Left hindlimb (tissue), 1 donor: ENCODE measurements around the gene LDB2.
"Not testable (repeated sequence)": the region's sequence is repeated elsewhere in the genome, so short reads cannot be mapped to it uniquely, and the experiment has no call there.

ENCODE experiments used
- DNase-seq: peaks from one replicate; pipeline ENCODE4 v3.0.0-alpha.2; 2018

Gene LDB2

DNA sequence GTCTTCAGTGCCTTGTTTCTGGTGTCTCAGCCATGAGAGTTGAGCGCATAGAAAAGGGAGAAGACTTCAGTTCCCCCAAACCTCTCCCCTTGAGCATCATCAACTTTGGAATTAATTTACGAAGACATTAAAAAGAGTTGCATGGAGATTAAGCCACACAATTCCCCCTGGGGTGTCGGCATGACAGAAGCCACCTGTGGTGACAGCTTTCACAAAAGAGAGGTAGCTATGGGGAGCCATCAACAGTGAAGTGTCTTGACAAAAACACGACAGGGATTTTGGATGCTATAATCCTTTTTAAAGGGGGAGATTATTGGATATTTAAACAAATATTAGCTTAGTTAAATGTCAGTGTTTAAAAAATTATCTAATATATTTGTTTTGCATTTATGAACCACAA is 307.6 kb downstream of the LDB2 start:
- DNase-seq = no peak

DNA sequence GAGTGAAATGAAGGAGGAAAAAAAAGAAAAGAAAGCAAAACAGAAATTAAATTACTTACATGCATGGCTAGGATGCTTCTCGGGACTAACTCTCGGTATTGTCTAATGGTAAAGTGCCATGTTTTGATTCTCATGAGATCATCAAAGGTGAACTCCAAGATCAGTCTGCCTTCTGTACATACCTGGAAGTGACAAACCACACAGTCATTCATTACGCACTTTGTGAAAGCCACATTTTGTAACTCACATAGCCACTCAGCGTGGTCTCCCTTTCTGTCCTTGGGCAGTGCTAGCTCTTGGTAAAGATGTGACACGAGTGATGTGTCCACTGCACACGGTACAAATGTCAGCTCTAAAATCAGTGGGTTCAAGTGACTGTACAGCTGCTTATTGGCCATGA is 309.8 kb downstream of the LDB2 start:
- no peak for DNase-seq

- no peak for DNase-seq
Observed at GRCh38 chr4:16588149-16588548, 310.3 kb downstream of the LDB2 start.

- no peak for DNase-seq
Observed at GRCh38 chr4:16585053-16585452, 313.4 kb downstream of the LDB2 start.

GRCh38 chr4:16583764-16584163 is 314.7 kb downstream of the LDB2 start:
- DNase-seq = no peak

DNA sequence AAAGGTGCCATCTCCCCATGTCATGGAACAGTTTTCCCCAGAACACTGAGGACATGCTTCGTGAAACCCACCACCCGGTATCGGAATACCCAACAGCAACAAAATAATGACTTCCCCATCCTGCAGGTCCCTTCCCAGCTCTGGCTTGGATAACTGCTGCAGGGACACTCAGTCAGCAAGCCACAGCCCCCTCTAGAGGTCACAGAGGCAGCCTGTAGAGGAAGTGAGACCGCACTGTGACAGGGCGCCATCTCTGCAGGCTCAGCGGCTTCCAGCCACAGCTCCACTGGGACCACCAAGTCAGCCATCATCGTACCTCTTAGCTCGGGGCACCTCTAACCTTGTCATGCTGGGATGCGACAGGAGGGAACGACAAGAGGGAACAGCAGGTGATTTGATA is 315.9 kb downstream of the LDB2 start:
- no peak for DNase-seq

GRCh38 chr4:16582036-16582435 is 316.4 kb downstream of the LDB2 start:
- DNase-seq = no peak

GRCh38 chr4:16581117-16581516 is 317.3 kb downstream of the LDB2 start:
- no peak for DNase-seq

- DNase-seq = no peak
Observed at GRCh38 chr4:16580514-16580913, 317.9 kb downstream of the LDB2 start.

DNA sequence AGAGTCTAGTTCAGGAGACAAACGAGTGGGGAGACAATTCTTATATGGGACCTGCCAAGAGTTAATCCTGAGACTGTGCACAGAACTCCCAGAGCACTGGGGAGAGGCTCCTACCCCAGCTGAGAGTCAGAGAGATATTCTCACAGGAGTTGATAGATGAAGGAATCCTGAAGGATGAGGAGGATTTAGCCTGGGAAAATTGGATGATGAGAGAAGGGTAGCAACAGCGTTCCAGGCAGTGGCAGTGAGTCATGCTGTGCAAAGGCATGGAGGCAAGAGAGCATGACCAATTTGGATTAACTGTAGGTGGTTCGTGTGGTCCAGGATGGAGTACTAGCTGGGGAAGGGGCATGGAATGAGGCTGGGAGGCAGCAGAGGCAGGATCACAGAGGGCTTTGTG is 318.6 kb downstream of the LDB2 start:
- no peak for DNase-seq

DNA sequence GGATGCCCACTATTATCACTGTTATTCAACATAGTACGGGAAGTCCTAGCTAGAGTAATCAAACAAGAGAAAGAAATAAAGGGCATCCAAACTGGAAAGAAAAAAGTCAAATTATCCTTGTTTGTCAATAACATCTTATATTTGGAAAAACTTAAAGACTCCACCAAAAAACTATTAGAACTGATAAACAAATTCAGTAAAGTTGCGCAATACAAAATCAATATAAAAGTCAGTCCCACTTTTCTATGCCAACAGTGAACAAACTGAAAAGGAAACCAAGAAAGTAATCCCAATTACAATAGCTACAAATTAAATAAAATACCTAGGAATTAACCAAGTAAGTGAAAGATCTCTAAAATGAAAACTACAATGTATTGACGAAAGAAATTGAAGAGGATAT is 321.3 kb downstream of the LDB2 start:
- no peak for DNase-seq

GRCh38 chr4:16574981-16575380 is 323.5 kb downstream of the LDB2 start:
- DNase-seq = no peak

- peak; percentile 61 for DNase-seq
Observed at GRCh38 chr4:16573739-16574138, 324.7 kb downstream of the LDB2 start.

- DNase-seq = no peak
Observed at GRCh38 chr4:16573206-16573605, 325.2 kb downstream of the LDB2 start.

DNA sequence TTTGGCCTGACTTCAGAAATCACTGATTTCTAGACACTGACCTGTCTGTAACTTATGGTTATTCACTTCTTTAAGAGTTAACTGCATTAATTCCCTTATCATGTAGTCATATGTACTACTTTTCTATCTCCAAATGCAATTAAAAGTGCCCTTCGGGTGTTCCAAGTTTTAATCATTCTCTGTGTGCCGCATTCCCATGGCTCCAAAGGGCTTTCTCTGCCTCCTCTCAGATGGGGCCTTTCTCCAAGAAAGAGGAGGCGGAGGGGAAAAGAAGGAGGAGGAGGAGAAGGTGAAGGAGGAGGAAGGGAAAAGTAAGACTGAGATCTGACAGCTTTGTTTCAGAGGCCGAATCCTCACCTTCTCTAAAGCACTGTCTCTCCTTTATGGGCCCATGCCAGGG is 325.8 kb downstream of the LDB2 start:
- DNase-seq = no peak

DNA sequence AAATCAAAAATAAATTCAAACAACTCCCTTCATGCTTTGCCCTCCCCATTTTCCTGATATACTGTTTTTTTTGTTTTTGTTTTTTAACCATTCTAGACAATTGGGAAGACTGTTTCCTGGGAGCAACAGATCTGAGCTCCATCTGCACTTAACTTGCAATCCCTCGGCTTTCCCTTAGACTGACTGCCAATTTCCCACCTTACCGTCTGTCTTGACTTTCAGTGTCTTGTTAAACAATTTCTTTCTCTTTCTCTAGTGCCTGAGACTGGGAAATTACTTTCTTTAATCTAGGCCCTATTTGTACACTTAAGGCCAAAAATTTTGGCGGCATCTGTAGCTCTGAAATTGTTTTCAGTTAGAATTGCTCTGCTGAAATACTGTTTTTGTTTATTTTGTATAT is 326.3 kb downstream of the LDB2 start:
- DNase-seq = no peak

DNA sequence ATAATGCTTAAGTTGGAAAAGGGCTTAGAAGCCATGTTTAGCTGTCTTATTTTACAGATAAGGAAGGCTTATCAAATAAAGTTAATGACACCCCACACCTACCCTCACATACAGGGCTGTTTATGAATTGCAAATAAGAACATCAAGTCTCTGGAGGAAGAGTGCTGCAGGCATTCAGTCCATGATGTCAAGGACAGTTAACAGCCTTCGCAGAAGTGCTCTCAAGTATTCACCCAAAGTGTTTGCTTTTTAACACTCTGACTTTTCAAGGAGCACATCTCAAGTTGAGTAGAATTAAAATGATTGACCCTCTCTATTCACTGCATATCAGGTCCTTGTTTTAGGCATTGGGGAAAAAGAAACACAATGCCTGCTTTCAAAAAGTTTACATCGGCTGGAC is 328.7 kb downstream of the LDB2 start:
- no peak for DNase-seq

GRCh38 chr4:16557316-16557715 is 341.1 kb downstream of the LDB2 start:
- DNase-seq = not testable (repeated sequence)

- no peak for DNase-seq
Observed at GRCh38 chr4:16555156-16555555, 343.3 kb downstream of the LDB2 start.

DNA sequence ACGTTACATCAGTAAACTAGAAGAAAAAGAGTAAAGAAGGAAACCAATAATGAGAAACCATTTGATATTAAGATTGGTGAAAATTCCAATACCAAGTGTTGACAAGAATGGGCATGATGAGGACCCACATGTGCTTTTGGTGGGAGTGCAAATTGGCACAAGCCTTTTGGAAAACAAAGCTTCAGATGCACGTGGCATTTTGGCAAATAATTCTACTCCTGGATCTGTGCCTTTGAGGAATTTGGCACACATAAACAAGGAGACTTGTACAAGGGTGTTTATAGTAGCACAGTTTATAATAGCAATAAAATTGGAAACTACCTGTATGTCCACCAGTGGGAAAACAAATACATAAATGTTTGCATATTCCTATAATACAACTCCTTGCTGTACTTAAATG is 347.9 kb downstream of the LDB2 start:
- no peak for DNase-seq

DNA sequence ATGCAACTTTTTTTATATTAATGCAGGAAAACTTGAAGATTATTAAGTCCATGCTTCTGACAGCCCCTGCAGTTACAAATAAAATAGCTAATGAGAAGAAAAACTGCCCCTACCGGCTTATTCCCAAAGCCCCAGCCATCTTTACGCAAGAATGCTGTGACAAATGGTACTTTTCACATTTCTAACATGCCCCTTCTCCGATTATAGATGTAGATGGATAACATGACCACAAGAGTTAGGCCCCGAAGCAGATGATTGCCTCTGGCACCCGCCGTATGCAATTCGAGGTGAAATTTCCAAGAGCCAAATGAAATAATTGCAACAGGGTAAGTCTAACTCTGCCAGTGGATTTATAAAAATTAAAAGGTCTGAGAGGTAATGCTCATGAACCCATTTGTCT is 352.8 kb downstream of the LDB2 start:
- no peak for DNase-seq

DNA sequence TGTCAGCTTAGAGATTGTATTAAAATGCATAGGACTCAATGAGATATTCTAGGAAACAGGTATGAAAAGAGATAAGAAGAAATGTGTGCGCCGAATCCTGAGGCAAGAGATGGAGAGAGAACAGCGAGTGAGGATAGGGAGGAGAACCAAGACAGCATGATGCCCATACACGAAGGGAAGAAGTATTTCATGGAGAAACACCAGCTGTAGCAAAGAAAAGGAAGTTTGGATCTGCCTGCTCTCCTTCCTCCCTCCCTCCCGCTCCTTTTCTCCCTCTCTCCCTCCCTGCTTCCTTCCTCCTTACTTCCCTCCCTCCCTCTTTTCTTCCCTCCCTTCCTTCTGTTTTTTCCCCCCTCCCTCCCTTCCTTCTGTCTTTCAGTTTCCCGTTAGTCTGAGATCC is 353.6 kb downstream of the LDB2 start:
- no peak for DNase-seq

- no peak for DNase-seq
Observed at GRCh38 chr4:16544251-16544721, 354.2 kb downstream of the LDB2 start.

GRCh38 chr4:16537926-16538325 is 360.5 kb downstream of the LDB2 start:
- DNase-seq = no peak

- DNase-seq = no peak
Observed at GRCh38 chr4:16532240-16532970, 366.0 kb downstream of the LDB2 start.
